IMR-90 (cell line): ENCODE data around the gene ITM2B. TPM values are rescaled to one million over a fixed set of nuclear protein-coding genes. Genes with fewer than 3 reads are reported as not detected.
A peak's percentile ranks its signal among the peaks of the same experiment; 100 is the strongest.

ENCODE experiments used
- ATAC-seq: fragments of 200-7000 bp; cut with Tn5 transposase; 2 replicates; pipeline ENCODE4 v1.9.1; 2020; ENCODE audit warnings: low read depth, mild to moderate bottlenecking, moderate library complexity
- BruUV-seq: library from RNA; stranded (reverse); fragments of 400-500 nt; replicated peaks from 2 replicates; lab custom pipeline; 2021; lab: Mats Ljungman, UMichigan
- CTCF ChIA-PET: fragments of 300-600 bp; formaldehyde crosslinking; extraction: SDS; loops from one replicate; lab custom pipeline; 2021; ENCODE audit warnings: antibody characterized with exemption; lab: Yijun Ruan, JAX
- POLR2A ChIA-PET: fragments of 300-600 bp; sonication (Branson Sonifier 250); formaldehyde crosslinking; loops from one replicate; lab custom pipeline; 2022; ENCODE audit warnings: antibody characterized with exemption; ENCODE audit not compliant: unreplicated experiment; lab: Charles Lee
- DNase-seq: peaks from one replicate; pipeline ENCODE4 v3.0.0; 2013
- H2AFZ ChIP-seq: replicated peaks from 2 replicates; pipeline ENCODE3; 2013; ENCODE audit warnings: low read length, mild to moderate bottlenecking; ENCODE audit not compliant: poor library complexity
- H2AK5ac ChIP-seq: 2 replicates; pipeline ENCODE4 v1.6.1; 2013; ENCODE audit warnings: low read depth, low read length, inconsistent platforms
- H2AK9ac ChIP-seq: replicated peaks from 2 replicates; pipeline ENCODE3; 2013; ENCODE audit warnings: mild to moderate bottlenecking, low read depth, low read length, moderate library complexity; ENCODE audit not compliant: poor library complexity
- H2BK120ac ChIP-seq: 2 replicates; pipeline ENCODE4 v1.6.1; 2013; ENCODE audit warnings: low read depth, low read length, inconsistent platforms
- H2BK15ac ChIP-seq: 3 replicates; pipeline ENCODE4 v1.6.1; 2013; ENCODE audit warnings: low read depth, low read length, inconsistent platforms
- H2BK20ac ChIP-seq: 2 replicates; pipeline ENCODE4 v1.6.1; 2013; ENCODE audit warnings: low read depth, mild to moderate bottlenecking, inconsistent platforms, low read length, moderate library complexity
- H2BK5ac ChIP-seq: 2 replicates; pipeline ENCODE4 v1.6.1; 2013; ENCODE audit warnings: mild to moderate bottlenecking, low read depth, low read length, inconsistent platforms; ENCODE audit not compliant: poor library complexity, severe bottlenecking
- H3K14ac ChIP-seq: replicated peaks from 2 replicates; pipeline ENCODE4 v1.6.1; 2013; ENCODE audit warnings: low read depth, low read length, inconsistent platforms
- H3K18ac ChIP-seq: 2 replicates; pipeline ENCODE4 v1.6.1; 2013; ENCODE audit warnings: low read depth, low read length, control low read depth
- H3K23ac ChIP-seq: 2 replicates; pipeline ENCODE4 v1.6.1; 2013; ENCODE audit warnings: low read depth, low read length, inconsistent platforms
- H3K27ac ChIP-seq: 2 replicates; pipeline ENCODE4 v1.5.1; 2013; ENCODE audit warnings: mild to moderate bottlenecking, control low read depth, low read length; ENCODE audit not compliant: insufficient read depth
- H3K27me3 ChIP-seq: 2 replicates; pipeline ENCODE4 v1.6.1; 2013; ENCODE audit warnings: low read length; ENCODE audit not compliant: control insufficient read depth, insufficient read depth
- H3K36me3 ChIP-seq: 2 replicates; pipeline ENCODE4 v1.6.1; 2013; ENCODE audit warnings: low read length, mixed read lengths; ENCODE audit not compliant: control insufficient read depth, insufficient read depth
- H3K4ac ChIP-seq: 2 replicates; pipeline ENCODE4 v1.6.1; 2013; ENCODE audit warnings: low read depth, low read length, inconsistent platforms
- H3K4me1 ChIP-seq: 2 replicates; pipeline ENCODE4 v1.6.1; 2013; ENCODE audit warnings: low read length, mixed read lengths; ENCODE audit not compliant: control insufficient read depth, insufficient read depth
- H3K4me2 ChIP-seq: 2 replicates; pipeline ENCODE4 v1.6.1; 2013; ENCODE audit warnings: low read depth, mild to moderate bottlenecking, control low read depth, low read length, moderate library complexity
- H3K4me3 ChIP-seq: 2 replicates; pipeline ENCODE4 v1.5.1; 2013; ENCODE audit warnings: low read depth, mild to moderate bottlenecking, control low read depth, low read length, moderate library complexity; ENCODE audit not compliant: insufficient read depth
- H3K56ac ChIP-seq: 2 replicates; pipeline ENCODE4 v1.6.1; 2013; ENCODE audit warnings: low read length, inconsistent platforms; ENCODE audit not compliant: insufficient read depth; ENCODE audit errors: extremely low read depth
- H3K79me1 ChIP-seq, 2 experiments: 2 replicates each; pipeline ENCODE4 v1.6.1; 2013; ENCODE audit warnings: low read length in 2 of 2, inconsistent platforms in 1 of 2, low read depth in 1 of 2
- H3K9ac ChIP-seq: 2 replicates; pipeline ENCODE4 v1.6.1; 2013; ENCODE audit warnings: low read depth, low read length, control low read depth
- H3K9me1 ChIP-seq: 2 replicates; pipeline ENCODE4 v1.6.1; 2013; ENCODE audit warnings: low read length, inconsistent platforms; ENCODE audit not compliant: insufficient read depth
- H3K9me3 ChIP-seq: 2 replicates; pipeline ENCODE4 v1.6.1; 2013; ENCODE audit warnings: low read length; ENCODE audit not compliant: control insufficient read depth, insufficient read depth
- H4K20me1 ChIP-seq: 2 replicates; pipeline ENCODE4 v1.6.1; 2013; ENCODE audit warnings: low read length, inconsistent platforms; ENCODE audit not compliant: insufficient read depth
- H4K5ac ChIP-seq: 2 replicates; pipeline ENCODE4 v1.6.1; 2013; ENCODE audit warnings: mild to moderate bottlenecking, low read depth, low read length, control low read depth
- H4K8ac ChIP-seq, 2 experiments: 2 replicates each; pipeline ENCODE4 v1.6.1; 2013; ENCODE audit warnings: low read depth in 2 of 2, low read length in 2 of 2, control low read depth in 1 of 2, inconsistent platforms in 1 of 2
- H4K91ac ChIP-seq: 2 replicates; pipeline ENCODE4 v1.6.1; 2013; ENCODE audit warnings: low read depth, low read length, inconsistent platforms; ENCODE audit not compliant: insufficient read depth
- WGBS, 2 experiments: methylation state at CpG; one replicate each; pipeline versions ENCODE4 v1.1.5 to v1.1.7; 2013; ENCODE audit warnings: missing lambda C conversion rate in 2 of 2; ENCODE audit not compliant: insufficient read length in 1 of 2; ENCODE audit errors: extremely low coverage in 2 of 2; 5-methylcytosine and 5-hydroxymethylcytosine counted together
- dilution Hi-C: fragments of 300-500 bp; cut with HindIII; formaldehyde crosslinking; loops from one replicate; pipeline ENCODE4 v1.14.3; 2018; ENCODE audit warnings: low sequenced_read_pairs; ENCODE audit not compliant: unreplicated experiment
- in situ Hi-C: fragments of 300-500 bp; cut with MboI; formaldehyde crosslinking; loops from 3 replicates; pipeline ENCODE4 v1.14.3; 2019; ENCODE audit warnings: low sequenced_read_pairs, inconsistent platforms, mixed read lengths
- intact Hi-C: fragments of 100-400 bp; cut with micrococcal nuclease; formaldehyde crosslinking; loops from 2 replicates; pipeline ENCODE4 v1.10.0; 2022
- polyA plus RNA-seq, 3 experiments: library from polyadenylated mRNA; depleted of rRNA; stranded (reverse); fragments of >200 nt; gene quantifications; 2 replicates each; pipeline ENCODE4 v1.2.3, GENCODE V29; 2012; ENCODE audit warnings: low replicate concordance in 1 of 3
- total RNA-seq: library from RNA; depleted of rRNA; stranded (reverse); fragments of >200 nt; gene quantifications from 2 replicates; pipeline ENCODE4 v1.2.3, GENCODE V29; 2012
- TF ChIP-seq, protein P1 (sequence below): fragments of 150-350 bp; IDR thresholded peaks from 2 replicates; pipeline ENCODE4 v1.6.1; 2017; ENCODE audit warnings: mild to moderate bottlenecking, antibody characterized with exemption, low read length, low read depth

Gene ITM2B
- total and polyA plus RNA-seq, 2 of the 4 experiments (the other 2 are of a cell fraction) = 51.1 to 158 TPM

DNA sequence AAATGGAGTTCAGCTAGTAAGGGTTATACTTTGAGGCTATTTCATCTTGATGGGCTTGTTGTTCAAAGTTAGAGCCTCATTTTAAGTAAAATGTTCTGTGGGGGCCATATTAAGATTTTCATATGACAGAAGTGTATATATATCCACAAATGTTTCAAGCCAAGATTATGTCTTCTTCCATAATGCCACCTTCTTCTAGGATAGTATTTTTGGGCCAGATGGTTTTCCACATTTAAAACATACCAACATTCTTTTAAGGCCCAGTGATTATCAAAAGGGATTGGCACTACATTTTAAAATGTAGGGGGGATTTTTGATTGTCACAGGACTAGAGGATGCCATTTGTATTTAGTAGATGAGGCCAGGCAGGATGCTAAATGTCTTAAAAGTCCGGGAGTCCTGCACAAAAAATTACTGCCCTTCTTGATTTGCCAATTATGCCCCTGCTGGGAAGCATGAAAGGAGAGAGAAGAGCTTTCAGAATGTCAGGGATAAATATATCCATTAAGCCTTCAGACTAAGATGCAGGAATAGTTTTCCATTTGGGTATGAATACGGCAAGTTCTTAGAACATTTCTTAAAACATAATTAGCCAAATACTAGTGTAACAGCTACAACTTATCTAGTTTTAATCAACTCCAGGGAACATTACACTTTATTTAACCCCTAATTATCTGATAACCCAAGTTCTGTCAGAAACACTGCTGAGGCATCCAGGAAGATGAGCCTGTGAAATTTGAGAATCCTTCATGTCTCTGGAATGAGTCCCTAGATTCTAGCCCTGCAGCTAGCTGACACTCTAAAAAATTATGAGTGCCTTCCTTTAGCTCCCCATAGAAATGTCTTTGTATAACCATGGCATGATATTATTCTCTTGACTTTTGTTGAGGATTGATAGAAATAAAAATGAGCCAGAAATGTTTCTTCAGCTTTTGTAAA lies 34.0 kb downstream of the ITM2B start:
- Histone ChIP-seq H2BK15ac (no peak overlapping the region), H3K56ac (no peak overlapping the region), H3K4me1 (peaks cover 4% of the 10 kb centered on the region; the same call in 1 of the 2 replicates), H3K9ac (no peak overlapping the region), H3K4me3 (no peak overlapping the region), H3K14ac (no peak overlapping the region), H3K36me3 (peaks cover 12% of the 10 kb centered on the region), H3K9me3 (no peaks in the 10 kb centered on the region), H2BK120ac (no peak overlapping the region), H2BK5ac (no peak overlapping the region), H2AFZ (no peak overlapping the region), H4K20me1 (no peaks in the 10 kb centered on the region), H3K27ac (no peak overlapping the region), H4K8ac (no peak overlapping the region), H3K4me2 (no peak overlapping the region), H4K5ac (no peak overlapping the region), H4K91ac (no peak overlapping the region), H3K23ac (no peak overlapping the region), H3K18ac (no peak overlapping the region), H3K79me1 (no peaks in the 10 kb centered on the region; a peak in 1 of 4 replicates), H2AK5ac (no peak overlapping the region), H3K4ac (no peak overlapping the region), H3K27me3 (no peaks in the 10 kb centered on the region), H2AK9ac (no peak overlapping the region), H2BK20ac (no peak overlapping the region), H3K9me1 (peaks cover 12% of the 10 kb centered on the region; the same call in 1 of the 2 replicates)
- POLR2A ChIA-PET = no interaction called here
- in situ Hi-C loops = no loop called here
- BruUV-seq = no TSS peak
- TF ChIP-seq, protein P1, sequence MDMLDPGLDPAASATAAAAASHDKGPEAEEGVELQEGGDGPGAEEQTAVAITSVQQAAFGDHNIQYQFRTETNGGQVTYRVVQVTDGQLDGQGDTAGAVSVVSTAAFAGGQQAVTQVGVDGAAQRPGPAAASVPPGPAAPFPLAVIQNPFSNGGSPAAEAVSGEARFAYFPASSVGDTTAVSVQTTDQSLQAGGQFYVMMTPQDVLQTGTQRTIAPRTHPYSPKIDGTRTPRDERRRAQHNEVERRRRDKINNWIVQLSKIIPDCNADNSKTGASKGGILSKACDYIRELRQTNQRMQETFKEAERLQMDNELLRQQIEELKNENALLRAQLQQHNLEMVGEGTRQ = no peak
- ATAC-seq (peak; percentile 57), DNase-seq (peak; percentile 6)
- dilution Hi-C loops = no loop called here
- intact Hi-C loops = no loop called here
- WGBS, 2 experiments = no CpG with 5 or more reads among the region's 2 CpGs
- CTCF ChIA-PET = no interaction called here
